Left lung (tissue), 10 donors: ENCODE data around the gene PPP1R16B. TPM values are rescaled to one million over a fixed set of nuclear protein-coding genes. Genes with fewer than 3 reads are reported as not detected.
"Not testable (repeated sequence)": the region's sequence is repeated elsewhere in the genome, so short reads cannot be mapped to it uniquely, and the experiment has no call there.

Source experiments
- ATAC-seq: fragments of 200-7000 bp; cut with Tn5 transposase; one replicate; pipeline ENCODE4 v1.9.1; 2020; ENCODE audit warnings: moderate library complexity
- DNase-seq, 4 donors: peaks; one replicate each; pipeline ENCODE4 v3.0.0-alpha.2; 2013 to 2020
- H3K27ac ChIP-seq, 2 donors: fragments of 200-600 bp; sonication (generic) in 1 of 2; one replicate each; pipeline versions ENCODE4 v1.5.0 to v1.8.0; 2020 to 2021
- H3K27me3 ChIP-seq, 2 donors: fragments of 200-600 bp; sonication (generic) in 1 of 2; one replicate each; pipeline versions ENCODE4 v1.5.0 to v1.8.0; 2020 to 2021
- H3K36me3 ChIP-seq, 2 donors: fragments of 200-600 bp; sonication (generic) in 1 of 2; one replicate each; pipeline versions ENCODE4 v1.5.0 to v1.8.0; 2020 to 2021
- H3K4me1 ChIP-seq, 2 donors: fragments of 200-600 bp; one replicate each; pipeline ENCODE4 v1.8.0; 2021
- H3K4me3 ChIP-seq, 2 donors: fragments of 200-600 bp; sonication (generic) in 1 of 2; one replicate each; pipeline versions ENCODE4 v1.5.0 to v1.8.0; 2020 to 2021; ENCODE audit warnings: mild to moderate bottlenecking in 1 of 2
- H3K9me3 ChIP-seq, 2 donors: fragments of 200-600 bp; sonication (generic) in 1 of 2; one replicate each; pipeline versions ENCODE4 v1.5.0 to v1.8.0; 2020 to 2021
- intact Hi-C, 2 donors: fragments of 100-400 bp; cut with DNase I; formaldehyde crosslinking; loops; one replicate each; pipeline versions ENCODE4 v1.11.2 to v1.14.2; 2022
- polyA plus RNA-seq, 6 donors: library from polyadenylated mRNA; unstranded; fragments of 120-200 nt; gene quantifications; one replicate each; pipeline ENCODE4 v1.2.1, GENCODE V29; 2013; ENCODE audit not compliant: insufficient read length in 6 of 6
- total RNA-seq, 2 donors: library from RNA; stranded (reverse); fragmentation: NEBNext Ultra II Directional; extraction: Animal tissue kit (Norgen Biotek cat#: 25700); gene quantifications; one replicate each; pipeline ENCODE4 v1.2.1, GENCODE V29; 2021
- TF ChIP-seq, protein P1 (sequence below), 2 donors: fragments of 200-600 bp; sonication (generic) in 1 of 2; IDR thresholded peaks; one replicate each; pipeline versions ENCODE4 v1.5.0 to v1.8.0; 2021; ENCODE audit warnings: antibody characterized with exemption in 2 of 2
- donor health status: DM: no; HTN: yes; CAD: no.
- donor health status: DM: no; HTN: no; CAD: no.

The PPP1R16B gene
- total and polyA plus RNA-seq, 8 donors = 5.4 to 10.8 (median 7.8) TPM

DNA sequence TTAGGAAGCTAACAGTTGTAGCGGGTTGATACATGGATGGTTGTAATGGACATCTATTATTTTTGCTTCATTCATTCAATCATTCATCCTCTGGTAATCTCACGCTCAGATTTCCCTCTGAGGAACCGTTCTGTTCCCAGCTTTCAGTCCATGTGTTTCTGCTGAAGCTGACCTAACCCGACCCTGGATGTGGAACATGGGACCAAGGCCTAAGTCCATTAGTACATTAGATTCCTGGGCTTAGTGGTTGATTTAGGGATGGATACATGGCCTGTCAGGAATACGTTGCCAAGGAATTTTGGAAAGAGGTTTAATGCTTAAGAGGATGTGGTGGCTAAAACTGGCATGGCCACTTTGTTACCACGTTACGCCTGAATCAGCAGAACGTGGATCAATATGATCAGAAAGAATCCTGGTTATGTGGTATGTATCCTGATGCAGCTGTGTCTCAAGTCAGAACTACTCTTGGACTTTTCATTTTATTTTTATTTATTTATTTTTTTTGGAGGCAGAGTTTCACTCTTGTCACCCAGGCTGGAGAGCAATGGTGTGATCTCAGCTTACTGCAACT, 152.5 kb downstream of the PPP1R16B start:
- H3K27ac ChIP-seq = no peak overlapping the region
- H3K36me3 ChIP-seq = no peaks in the 10 kb centered on the region
- H3K9me3 ChIP-seq = no peaks in the 10 kb centered on the region
- H3K4me1 ChIP-seq = peaks cover 3 to 11% of the 10 kb centered on the region in 2 donors
- no peaks in the 10 kb centered on the region for H3K27me3 ChIP-seq
- DNase-seq (no peak), ATAC-seq (no peak)
- TF ChIP-seq, protein P1, sequence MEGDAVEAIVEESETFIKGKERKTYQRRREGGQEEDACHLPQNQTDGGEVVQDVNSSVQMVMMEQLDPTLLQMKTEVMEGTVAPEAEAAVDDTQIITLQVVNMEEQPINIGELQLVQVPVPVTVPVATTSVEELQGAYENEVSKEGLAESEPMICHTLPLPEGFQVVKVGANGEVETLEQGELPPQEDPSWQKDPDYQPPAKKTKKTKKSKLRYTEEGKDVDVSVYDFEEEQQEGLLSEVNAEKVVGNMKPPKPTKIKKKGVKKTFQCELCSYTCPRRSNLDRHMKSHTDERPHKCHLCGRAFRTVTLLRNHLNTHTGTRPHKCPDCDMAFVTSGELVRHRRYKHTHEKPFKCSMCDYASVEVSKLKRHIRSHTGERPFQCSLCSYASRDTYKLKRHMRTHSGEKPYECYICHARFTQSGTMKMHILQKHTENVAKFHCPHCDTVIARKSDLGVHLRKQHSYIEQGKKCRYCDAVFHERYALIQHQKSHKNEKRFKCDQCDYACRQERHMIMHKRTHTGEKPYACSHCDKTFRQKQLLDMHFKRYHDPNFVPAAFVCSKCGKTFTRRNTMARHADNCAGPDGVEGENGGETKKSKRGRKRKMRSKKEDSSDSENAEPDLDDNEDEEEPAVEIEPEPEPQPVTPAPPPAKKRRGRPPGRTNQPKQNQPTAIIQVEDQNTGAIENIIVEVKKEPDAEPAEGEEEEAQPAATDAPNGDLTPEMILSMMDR (IDR thresholded peaks at IDR 0.05) = no peak
- intact Hi-C loops = no loop called here
- no peak overlapping the region for H3K4me3 ChIP-seq

DNA sequence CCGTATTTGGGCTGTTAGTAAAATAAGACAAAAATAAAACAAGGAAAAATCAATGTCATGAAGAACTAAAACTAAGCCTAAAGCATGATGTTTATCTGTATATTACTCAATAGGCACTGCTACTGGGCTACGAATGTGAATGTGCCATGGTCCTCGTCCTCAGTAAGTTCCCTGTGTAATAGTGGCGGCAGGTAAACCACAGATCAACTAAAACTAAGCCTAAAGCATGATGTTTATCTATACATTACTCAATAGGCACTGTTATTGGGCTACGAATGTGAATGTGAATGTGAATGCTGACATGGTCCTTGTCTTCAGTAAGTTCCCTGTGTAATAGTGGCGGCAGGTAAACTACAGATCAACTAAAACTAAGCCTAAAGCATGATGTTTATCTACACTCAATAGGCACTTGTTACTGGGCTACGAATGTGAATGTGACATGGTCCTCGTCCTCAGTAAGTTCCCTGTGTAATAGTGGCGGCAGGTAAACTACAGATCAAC, 154.7 kb downstream of the PPP1R16B start:
- ATAC-seq, DNase-seq, intact Hi-C loops: not testable (repeated sequence)

DNA sequence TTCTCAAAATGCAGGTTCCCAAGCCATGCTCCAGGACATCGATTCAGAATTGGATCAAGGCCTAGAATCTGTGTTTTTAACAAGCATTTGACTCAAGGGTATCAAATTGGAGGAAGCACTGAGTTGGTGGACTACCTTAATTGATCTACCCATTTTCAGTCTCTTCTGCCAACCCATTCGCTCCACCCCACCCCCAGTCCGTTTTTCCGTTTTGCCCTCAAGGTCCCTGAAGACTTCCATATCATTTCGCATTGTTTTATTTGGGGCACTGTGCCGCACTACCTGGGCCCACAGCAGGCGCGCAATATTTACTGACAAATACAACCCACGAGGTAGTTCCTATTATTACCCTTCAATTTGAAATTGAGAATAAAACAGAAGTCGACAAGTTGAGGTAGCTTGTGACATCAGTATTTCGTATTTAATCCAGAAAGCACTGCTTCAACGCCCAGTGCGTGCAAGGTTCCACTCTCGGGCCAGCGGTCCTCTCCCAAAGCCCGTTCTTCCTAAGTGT, 156.1 kb downstream of the PPP1R16B start:
- peak in 2 of 4 donors; percentile 2 to 4 for DNase-seq
- peaks cover 8 to 15% of the 10 kb centered on the region in 2 donors for H3K4me1 ChIP-seq
- peak overlapping the region; percentile 91 to 98 for H3K4me3 ChIP-seq
- ATAC-seq = no peak
- no peaks in the 10 kb centered on the region for H3K27me3 ChIP-seq
- TF ChIP-seq, protein P1 (IDR thresholded peaks at IDR 0.05) = no peak
- H3K27ac ChIP-seq = peak overlapping the region; percentile 87 to 92
- H3K36me3 ChIP-seq = no peaks in the 10 kb centered on the region
- no peaks in the 10 kb centered on the region for H3K9me3 ChIP-seq
- intact Hi-C loops = no loop called here

More for the DNA sequence above, 154.7 kb downstream of the PPP1R16B start:
- not testable (repeated sequence) for H3K4me3 ChIP-seq, H3K9me3 ChIP-seq, H3K36me3 ChIP-seq, H3K27me3 ChIP-seq, H3K27ac ChIP-seq
- H3K4me1 ChIP-seq = peaks cover 8 to 15% of the 10 kb centered on the region in 2 donors

DNA sequence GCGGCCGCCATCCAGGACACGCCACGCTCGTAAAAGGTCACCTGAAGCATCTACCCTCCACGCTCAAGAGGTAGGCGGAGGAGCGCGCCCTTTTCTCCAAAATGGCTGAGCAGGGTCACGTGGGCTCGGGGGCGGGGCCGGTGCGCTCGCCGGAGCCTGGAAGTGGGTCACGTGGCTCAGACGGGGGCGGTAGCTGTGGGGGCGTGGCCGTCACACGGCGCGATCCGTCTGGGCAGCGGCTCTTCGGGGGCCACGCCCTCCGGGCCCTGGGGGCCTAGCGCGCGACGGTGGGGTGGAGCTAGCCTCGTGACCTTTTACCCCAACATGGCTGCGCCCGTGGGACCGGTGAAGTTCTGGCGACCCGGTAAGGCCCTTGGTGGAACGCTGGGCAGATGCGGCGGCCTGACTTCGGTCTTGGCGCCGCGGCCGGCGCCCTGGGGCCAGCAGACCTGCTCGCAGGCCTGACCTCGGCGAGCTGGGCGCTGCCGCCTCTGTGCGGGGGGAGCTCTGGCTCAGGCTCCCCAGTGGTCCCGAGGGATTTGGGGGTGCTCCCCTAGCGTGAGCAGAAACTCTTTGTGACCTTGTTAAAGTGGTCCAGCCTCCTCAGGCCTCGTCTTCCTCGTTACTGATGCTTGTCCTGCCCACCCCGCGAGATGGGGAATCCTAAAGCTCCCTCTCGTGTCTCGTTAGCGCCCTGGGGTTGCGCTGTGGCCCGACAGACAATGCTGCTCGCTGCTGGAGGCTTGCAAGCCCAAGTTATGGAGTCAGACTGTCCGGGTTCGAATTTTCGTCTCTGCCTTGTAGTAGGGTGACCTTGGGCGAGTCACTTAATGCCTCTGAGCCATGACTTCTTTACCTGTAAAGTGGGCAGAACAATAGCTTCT, 156.8 kb downstream of the PPP1R16B start, which contains the start of gene DHX35:
Gene DHX35 (plus strand): TSS at position 301 of the 884 bp plus-strand sequence. CDS start 24 bp downstream, at position 325.
- peak within 1 kb of the TSS; percentile 91 to 98 for H3K4me3 ChIP-seq
- DNase-seq (peak; percentile 97 to 100 (median 98)), ATAC-seq (peak; percentile 100)
- intact Hi-C loops = no loop called here
- H3K36me3 ChIP-seq = no peaks in the 10 kb centered on the region
- TF ChIP-seq, protein P1 (IDR thresholded peaks at IDR 0.05) = no peak
- H3K27ac ChIP-seq = peak within 1 kb of the TSS; percentile 87 to 92
- peaks cover 8 to 15% of the 10 kb centered on the region in 2 donors for H3K4me1 ChIP-seq
- no peaks in the 10 kb centered on the region for H3K9me3 ChIP-seq
- no peaks in the 10 kb centered on the region for H3K27me3 ChIP-seq

DNA sequence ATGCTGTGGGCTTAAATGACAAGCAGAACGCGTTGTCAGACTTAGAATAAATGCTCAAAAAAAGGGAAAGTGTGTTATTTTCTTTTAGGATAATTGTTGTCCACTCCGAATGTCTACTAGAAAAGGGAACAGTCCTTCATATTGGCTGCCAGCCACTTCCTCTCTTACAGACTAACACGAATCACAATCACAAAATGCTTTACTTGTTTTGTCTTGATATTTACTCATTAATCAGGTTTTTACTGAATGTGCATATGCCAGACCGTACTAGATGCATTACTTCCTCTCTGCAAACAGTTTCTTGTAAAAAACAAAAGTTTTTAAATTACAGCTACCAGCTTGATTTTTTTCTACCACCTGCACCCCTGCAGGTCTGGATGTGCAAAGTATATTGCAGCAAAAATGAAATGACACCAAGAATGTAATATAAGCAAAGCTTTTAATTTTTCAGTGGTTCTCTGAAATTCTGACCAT, 157.5 kb downstream of the PPP1R16B start:
- peaks cover 8 to 15% of the 10 kb centered on the region in 2 donors for H3K4me1 ChIP-seq
- H3K27ac ChIP-seq = peak overlapping the region; percentile 87 to 92
- TF ChIP-seq, protein P1 (IDR thresholded peaks at IDR 0.05) = no peak
- peak overlapping the region; percentile 91 to 98 for H3K4me3 ChIP-seq
- intact Hi-C loops = no loop called here
- no peaks in the 10 kb centered on the region for H3K36me3 ChIP-seq
- H3K27me3 ChIP-seq = no peaks in the 10 kb centered on the region
- peak in 1 of 4 donors; percentile 2 for DNase-seq
- ATAC-seq = no peak
- H3K9me3 ChIP-seq = no peaks in the 10 kb centered on the region
